Effector CD4-positive, alpha-beta T cell (primary cell): ENCODE data around the gene ALG3.

ENCODE experiments used
- DNase-seq: peaks from one replicate; pipeline ENCODE4 v3.0.0-alpha.2; 2020

ALG3 gene

GRCh38 chr3:184192889-184193288 is 55.9 kb downstream of the ALG3 start:
- no peak for DNase-seq
